Neutrophil (primary cell): ENCODE measurements around the gene GRIPAP1.
A peak's percentile ranks its signal among the peaks of the same experiment; 100 is the strongest.

ENCODE experiments used
- H3K27ac ChIP-seq: fragments of 200-600 bp; sonication (generic); 2 replicates; pipeline ENCODE4 v1.5.1; 2016; ENCODE audit warnings: mild to moderate bottlenecking, moderate library complexity
- H3K27me3 ChIP-seq: fragments of 200-600 bp; sonication (generic); 2 replicates; pipeline ENCODE4 v1.6.0; 2016; ENCODE audit warnings: mild to moderate bottlenecking
- H3K36me3 ChIP-seq: fragments of 200-600 bp; sonication (generic); 2 replicates; pipeline ENCODE4 v1.5.1; 2017
- H3K4me1 ChIP-seq, 2 experiments: fragments of 200-600 bp in 1 of 2; sonication (generic) in 1 of 2; 1 replicate in 1 of 2; 2 replicates in 1 of 2; pipeline versions ENCODE4 v1.5.1 to v1.6.1; 2013 to 2016; ENCODE audit warnings: low read depth in 1 of 2, low read length in 1 of 2, mild to moderate bottlenecking in 1 of 2, moderate library complexity in 1 of 2; ENCODE audit not compliant: control insufficient read depth in 1 of 2, insufficient read depth in 1 of 2
- H3K4me3 ChIP-seq, 2 experiments: fragments of 200-600 bp in 1 of 2; sonication (generic) in 1 of 2; 1 replicate in 1 of 2; 2 replicates in 1 of 2; pipeline ENCODE4 v1.5.1; 2013 to 2016; ENCODE audit warnings: low read depth in 1 of 2, low read length in 1 of 2, mild to moderate bottlenecking in 1 of 2, moderate library complexity in 1 of 2
- H3K9me3 ChIP-seq: fragments of 200-600 bp; sonication (generic); 2 replicates; pipeline ENCODE4 v1.5.1; 2016
- CTCF ChIP-seq: fragments of 200-600 bp; sonication (generic); IDR thresholded peaks from 2 replicates; pipeline ENCODE4 v1.5.1; 2016; ENCODE audit warnings: antibody characterized with exemption

GRIPAP1 gene

GRCh38 chrX:48942895-48943294 lies 59.2 kb downstream of the GRIPAP1 start:
- H3K9me3 ChIP-seq = no peaks in the 10 kb centered on the region
- H3K4me1 ChIP-seq = peaks cover 44 to 55% of the 10 kb centered on the region in 2 experiments
- H3K4me3 ChIP-seq = no peak overlapping the region
- H3K27me3 ChIP-seq = no peaks in the 10 kb centered on the region
- H3K27ac ChIP-seq = peak overlapping the region; percentile 99
- peaks cover 4% of the 10 kb centered on the region for H3K36me3 ChIP-seq
- TF ChIP-seq CTCF = no peak

DNA sequence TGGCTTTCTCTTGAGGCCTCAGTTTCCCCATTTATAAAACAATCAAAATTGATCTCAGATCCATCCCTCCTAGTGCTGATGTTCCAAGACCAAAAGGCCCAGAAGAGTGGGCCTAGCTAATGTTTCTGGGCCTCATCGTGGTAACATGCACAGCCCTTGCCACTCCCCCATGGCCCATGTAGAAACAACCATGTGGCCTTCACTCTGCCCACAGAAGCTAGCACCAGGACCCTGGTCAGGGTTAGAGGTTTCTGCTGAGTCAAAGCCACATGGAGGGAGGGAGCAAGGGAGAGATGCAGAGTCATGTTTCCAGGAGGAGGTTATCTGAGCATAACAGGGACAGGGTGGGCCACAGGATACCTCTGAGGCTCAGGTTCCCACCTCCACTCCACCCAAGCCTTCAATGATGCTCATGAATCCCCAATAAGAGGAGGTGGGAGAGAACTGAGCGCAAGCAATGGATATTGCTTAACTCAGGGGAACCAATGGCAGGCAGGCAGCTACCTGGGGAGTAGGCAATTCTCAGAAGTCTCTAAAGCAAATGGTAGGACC lies 61.6 kb downstream of the GRIPAP1 start:
- H3K4me1 ChIP-seq = peaks cover 53 to 70% of the 10 kb centered on the region in 2 experiments
- H3K27ac ChIP-seq = peak overlapping the region; percentile 99
- no peak for TF ChIP-seq CTCF
- peak overlapping the region; percentile 38 to 46 for H3K4me3 ChIP-seq
- H3K27me3 ChIP-seq = no peaks in the 10 kb centered on the region
- peaks cover 4% of the 10 kb centered on the region for H3K36me3 ChIP-seq
- H3K9me3 ChIP-seq = no peaks in the 10 kb centered on the region

GRCh38 chrX:48939524-48940228 lies 62.4 kb downstream of the GRIPAP1 start:
- no peak for TF ChIP-seq CTCF
- Histone ChIP-seq H3K9me3 (no peaks in the 10 kb centered on the region), H3K27ac (peak overlapping the region; percentile 99), H3K4me1 (peaks cover 60 to 77% of the 10 kb centered on the region in 2 experiments), H3K27me3 (no peaks in the 10 kb centered on the region), H3K36me3 (peaks cover 5% of the 10 kb centered on the region), H3K4me3 (peak overlapping the region; percentile 38 to 46)

DNA sequence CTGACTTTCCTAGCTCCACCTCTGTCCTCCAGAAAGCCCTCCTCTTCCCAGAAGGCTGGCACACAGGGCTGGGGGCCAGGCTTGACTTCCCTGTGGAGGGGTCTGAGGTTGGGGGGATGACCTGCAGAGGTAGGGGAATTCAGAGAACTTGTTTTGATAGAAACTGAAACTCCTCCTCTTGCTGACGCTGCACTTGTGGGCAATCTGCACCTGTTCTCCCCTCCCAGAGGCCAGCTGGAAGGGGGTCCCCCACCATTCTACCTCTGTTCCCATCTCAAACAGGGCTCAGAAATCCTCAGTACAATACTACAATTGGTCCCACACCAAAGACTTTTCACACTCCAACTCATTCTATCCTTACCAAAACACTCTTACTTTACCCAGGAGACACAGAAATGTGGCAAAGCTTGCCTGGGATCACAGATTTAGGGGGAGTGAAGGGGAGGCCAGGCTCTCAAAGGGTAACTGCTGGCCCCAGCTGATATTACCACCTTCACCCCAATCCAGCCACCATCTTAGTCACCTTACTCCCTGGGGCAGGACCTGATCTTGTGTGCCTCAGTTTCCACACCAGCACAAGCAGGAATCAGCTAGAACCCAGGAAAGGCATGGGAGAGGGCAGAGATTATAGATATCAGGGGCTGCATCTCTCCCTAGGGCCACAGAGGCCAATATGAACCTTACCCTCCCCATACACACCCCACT lies 63.2 kb downstream of the GRIPAP1 start:
- TF ChIP-seq CTCF = no peak
- peaks cover 61 to 77% of the 10 kb centered on the region in 2 experiments for H3K4me1 ChIP-seq
- H3K27ac ChIP-seq = peak overlapping the region; percentile 99
- H3K27me3 ChIP-seq = no peaks in the 10 kb centered on the region
- H3K36me3 ChIP-seq = peaks cover 13% of the 10 kb centered on the region
- H3K4me3 ChIP-seq = peak overlapping the region; percentile 38 to 46
- H3K9me3 ChIP-seq = no peaks in the 10 kb centered on the region

DNA sequence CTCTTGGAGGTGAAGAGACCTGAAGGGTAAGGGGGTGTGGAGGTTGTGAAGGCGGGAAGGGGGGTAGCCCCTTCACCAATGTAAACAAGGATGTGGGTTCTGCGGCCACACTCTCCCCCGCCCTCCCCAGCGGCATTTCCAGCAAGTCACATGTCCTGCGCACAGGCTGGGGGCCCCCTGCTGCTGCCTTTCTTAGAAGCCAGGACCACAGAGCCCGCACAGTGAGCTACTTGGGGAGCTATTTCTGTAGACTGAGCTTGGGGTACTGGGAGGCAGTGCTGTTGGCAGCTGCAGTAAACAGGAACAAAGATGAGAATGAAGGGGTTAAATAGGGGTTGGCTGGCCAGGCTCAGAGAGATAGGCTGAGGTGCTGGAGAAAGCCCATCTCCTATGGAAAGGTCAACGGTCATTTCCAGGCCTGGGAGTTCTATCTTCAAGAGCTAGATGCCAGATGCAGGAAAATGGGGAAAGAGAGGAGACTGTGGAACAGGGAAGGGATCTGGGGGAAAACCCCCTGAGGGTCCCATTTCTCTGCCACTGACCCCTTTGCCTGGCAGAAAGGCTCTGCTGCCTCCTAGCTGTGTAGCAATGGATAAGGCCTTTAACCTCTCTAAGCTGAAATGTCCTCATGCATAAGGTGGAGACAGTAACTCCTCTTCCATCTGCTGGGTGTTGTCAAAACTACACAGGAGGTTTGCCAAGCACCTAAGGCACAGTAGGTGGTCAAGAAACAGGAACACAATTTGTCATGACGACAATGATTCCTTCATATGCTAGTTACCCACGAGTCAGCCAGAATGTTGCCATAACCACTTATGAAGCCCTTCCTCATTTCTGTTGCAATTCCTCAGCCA lies 64.8 kb downstream of the GRIPAP1 start:
- Histone ChIP-seq H3K27me3 (no peaks in the 10 kb centered on the region), H3K9me3 (no peaks in the 10 kb centered on the region), H3K36me3 (peaks cover 15% of the 10 kb centered on the region), H3K27ac (peak overlapping the region; percentile 99), H3K4me1 (peaks cover 61 to 76% of the 10 kb centered on the region in 2 experiments), H3K4me3 (peak overlapping the region; percentile 53 to 58)
- TF ChIP-seq CTCF = peak; percentile 82
